ENCODE measurements around the gene ACTL7A. TPM values are rescaled to one million over a fixed set of nuclear protein-coding genes. Genes with fewer than 3 reads are reported as not detected.

The ACTL7A gene
- total RNA-seq, 1 donor from 2014 or later = not detected

DNA sequence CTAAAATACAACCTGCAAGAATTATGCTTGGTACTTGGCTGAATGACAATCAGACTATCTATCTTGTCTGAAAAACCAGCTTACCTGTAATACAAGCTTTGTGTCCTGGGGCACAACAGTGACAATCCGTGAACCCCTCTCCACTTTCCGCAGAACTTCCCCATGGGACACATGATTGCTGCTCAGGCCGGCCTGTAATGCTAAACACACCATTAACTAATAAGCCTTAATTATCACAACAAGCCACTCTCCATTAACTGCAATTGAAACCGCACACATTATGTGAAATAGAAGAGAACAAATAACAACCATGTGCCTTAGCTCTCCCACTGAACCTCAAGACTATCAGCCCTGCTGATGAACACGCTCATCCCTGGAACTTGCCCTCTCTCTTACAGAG is 38.1 kb downstream of the ACTL7A start:
- Histone ChIP-seq H3K4me3 (no peak overlapping the region), H3K27me3 (ENCODE audit: low read depth) (no peaks in the 10 kb centered on the region), H3K9me3 (replicated peaks) (no peaks in the 10 kb centered on the region), H3K4me1 (no peaks in the 10 kb centered on the region), H3K27ac (replicated peaks) (no peak overlapping the region), H3K36me3 (peaks cover 97% of the 10 kb centered on the region)
- TF ChIP-seq, protein P1, sequence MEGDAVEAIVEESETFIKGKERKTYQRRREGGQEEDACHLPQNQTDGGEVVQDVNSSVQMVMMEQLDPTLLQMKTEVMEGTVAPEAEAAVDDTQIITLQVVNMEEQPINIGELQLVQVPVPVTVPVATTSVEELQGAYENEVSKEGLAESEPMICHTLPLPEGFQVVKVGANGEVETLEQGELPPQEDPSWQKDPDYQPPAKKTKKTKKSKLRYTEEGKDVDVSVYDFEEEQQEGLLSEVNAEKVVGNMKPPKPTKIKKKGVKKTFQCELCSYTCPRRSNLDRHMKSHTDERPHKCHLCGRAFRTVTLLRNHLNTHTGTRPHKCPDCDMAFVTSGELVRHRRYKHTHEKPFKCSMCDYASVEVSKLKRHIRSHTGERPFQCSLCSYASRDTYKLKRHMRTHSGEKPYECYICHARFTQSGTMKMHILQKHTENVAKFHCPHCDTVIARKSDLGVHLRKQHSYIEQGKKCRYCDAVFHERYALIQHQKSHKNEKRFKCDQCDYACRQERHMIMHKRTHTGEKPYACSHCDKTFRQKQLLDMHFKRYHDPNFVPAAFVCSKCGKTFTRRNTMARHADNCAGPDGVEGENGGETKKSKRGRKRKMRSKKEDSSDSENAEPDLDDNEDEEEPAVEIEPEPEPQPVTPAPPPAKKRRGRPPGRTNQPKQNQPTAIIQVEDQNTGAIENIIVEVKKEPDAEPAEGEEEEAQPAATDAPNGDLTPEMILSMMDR (IDR thresholded peaks at IDR 0.05; ENCODE audit: borderline replicate concordance) = no peak
- no peak for DNase-seq
- intact Hi-C loops (cut with micrococcal nuclease) = no loop called here

DNA sequence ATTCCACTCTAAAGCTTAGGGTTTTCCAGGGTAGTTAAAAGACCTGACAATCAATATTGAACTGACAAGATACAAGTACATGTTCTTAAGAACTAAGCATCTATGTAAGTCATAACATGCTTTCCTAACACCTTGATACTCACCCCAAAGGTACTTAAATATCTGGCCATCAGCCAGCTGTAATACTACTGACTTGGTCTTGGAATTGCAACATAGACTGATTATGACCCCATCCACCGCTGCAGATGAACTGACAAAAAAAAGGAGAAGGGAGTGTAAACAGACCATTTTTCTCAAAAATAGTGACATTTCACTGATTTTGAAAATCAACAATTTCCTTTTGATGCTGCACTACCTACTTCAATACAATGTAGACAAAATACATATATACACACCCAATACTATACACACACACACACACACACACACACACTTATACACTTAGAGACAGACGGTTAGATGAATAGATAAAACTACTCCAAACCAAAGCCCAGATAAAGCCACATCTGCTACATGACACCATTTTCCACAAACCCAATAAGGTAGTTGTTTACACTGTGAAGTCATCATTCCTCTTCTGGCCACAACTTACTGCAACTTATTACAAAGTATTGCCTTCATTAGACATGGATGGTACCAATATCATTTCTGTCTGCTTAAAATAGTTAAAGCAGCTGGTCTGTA is 41.5 kb downstream of the ACTL7A start:
- H3K4me3 ChIP-seq = no peak overlapping the region
- no peaks in the 10 kb centered on the region for H3K9me3 ChIP-seq (replicated peaks)
- TF ChIP-seq, protein P1 (IDR thresholded peaks at IDR 0.05; ENCODE audit: borderline replicate concordance) = no peak
- DNase-seq = no peak
- H3K36me3 ChIP-seq = peaks cover 96% of the 10 kb centered on the region
- no peaks in the 10 kb centered on the region for H3K27me3 ChIP-seq (ENCODE audit: low read depth)
- H3K4me1 ChIP-seq = no peaks in the 10 kb centered on the region
- no peak overlapping the region for H3K27ac ChIP-seq (replicated peaks)
- intact Hi-C loops (cut with micrococcal nuclease) = no loop called here

DNA sequence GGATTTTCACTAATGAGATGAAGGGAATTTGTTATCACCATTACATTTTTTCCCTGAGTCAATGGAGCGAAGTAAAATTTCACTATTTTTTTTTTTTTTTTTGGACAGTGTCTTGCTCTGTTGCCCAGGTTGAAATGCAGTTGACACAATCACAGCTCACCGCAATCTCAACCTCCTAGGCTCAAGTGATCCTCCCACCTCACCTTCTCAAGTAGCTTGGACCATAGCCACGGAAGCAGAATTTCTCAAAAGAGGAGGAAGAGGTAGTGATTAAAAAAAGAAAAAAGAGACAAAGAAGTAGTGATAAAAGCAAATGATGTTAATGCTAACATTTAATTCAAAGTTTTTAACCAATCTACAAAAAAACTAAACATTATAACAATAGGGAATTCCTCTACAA is 42.1 kb downstream of the ACTL7A start:
- intact Hi-C loops (cut with micrococcal nuclease) = no loop called here
- no peaks in the 10 kb centered on the region for H3K9me3 ChIP-seq (replicated peaks)
- H3K27ac ChIP-seq (replicated peaks) = no peak overlapping the region
- no peak for DNase-seq
- H3K4me3 ChIP-seq = no peak overlapping the region
- H3K27me3 ChIP-seq (ENCODE audit: low read depth) = no peaks in the 10 kb centered on the region
- no peaks in the 10 kb centered on the region for H3K4me1 ChIP-seq
- peaks cover 97% of the 10 kb centered on the region for H3K36me3 ChIP-seq
- TF ChIP-seq, protein P1 (IDR thresholded peaks at IDR 0.05; ENCODE audit: borderline replicate concordance) = no peak

DNA sequence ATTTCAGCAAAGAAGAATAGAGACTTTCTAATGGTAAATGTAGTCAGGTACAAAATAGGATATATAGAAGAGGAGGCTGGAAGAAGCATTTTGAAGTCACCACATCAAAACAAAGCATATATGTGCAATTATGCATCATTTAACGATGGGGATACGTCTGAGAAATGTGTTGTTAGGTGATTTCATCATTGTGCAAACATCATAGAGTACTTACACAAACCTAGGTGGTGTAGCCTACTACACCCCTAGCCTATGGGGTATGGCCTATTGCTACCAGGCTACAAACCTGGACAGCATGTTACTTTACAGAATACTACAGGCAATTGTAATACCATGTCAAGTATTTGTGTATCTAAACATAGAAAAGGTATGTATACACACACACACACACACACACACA is 43.4 kb downstream of the ACTL7A start:
- no peaks in the 10 kb centered on the region for H3K27me3 ChIP-seq (ENCODE audit: low read depth)
- no peaks in the 10 kb centered on the region for H3K4me1 ChIP-seq
- no peak for DNase-seq
- intact Hi-C loops (cut with micrococcal nuclease) = no loop called here
- TF ChIP-seq, protein P1 (IDR thresholded peaks at IDR 0.05; ENCODE audit: borderline replicate concordance) = no peak
- peaks cover 96% of the 10 kb centered on the region for H3K36me3 ChIP-seq
- no peaks in the 10 kb centered on the region for H3K9me3 ChIP-seq (replicated peaks)
- no peak overlapping the region for H3K4me3 ChIP-seq
- H3K27ac ChIP-seq (replicated peaks) = no peak overlapping the region

DNA sequence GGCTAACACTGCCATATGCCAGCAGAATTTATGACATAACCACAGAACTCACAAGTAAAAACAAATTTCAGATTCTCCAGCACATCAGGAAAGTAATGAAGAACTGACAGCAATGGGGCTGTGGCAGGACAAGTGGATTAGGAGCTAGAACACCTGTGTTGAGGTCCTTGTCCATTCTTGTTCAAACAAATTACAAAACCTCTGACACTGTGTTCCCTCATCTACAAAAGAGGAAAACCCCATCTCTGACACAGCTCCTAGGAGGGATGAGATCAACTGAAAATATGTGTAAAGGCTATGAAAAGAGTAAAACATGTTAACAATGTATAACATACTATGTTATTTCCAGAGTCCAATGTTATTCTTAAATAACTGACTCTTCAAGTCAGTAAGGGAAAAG is 48.3 kb downstream of the ACTL7A start:
- Histone ChIP-seq H3K9me3 (replicated peaks) (no peaks in the 10 kb centered on the region), H3K27me3 (ENCODE audit: low read depth) (no peaks in the 10 kb centered on the region), H3K27ac (replicated peaks) (no peak overlapping the region), H3K4me1 (no peaks in the 10 kb centered on the region), H3K4me3 (no peak overlapping the region), H3K36me3 (peaks cover 95% of the 10 kb centered on the region)
- no peak for DNase-seq
- TF ChIP-seq, protein P1 (IDR thresholded peaks at IDR 0.05; ENCODE audit: borderline replicate concordance) = no peak
- intact Hi-C loops (cut with micrococcal nuclease) = no loop called here
